OCI-LY1 (cell line): ENCODE measurements around the gene XKR3.
"Not testable (repeated sequence)": the region's sequence is repeated elsewhere in the genome, so short reads cannot be mapped to it uniquely, and the experiment has no call there.

Experiments
- H2AFZ ChIP-seq: fragments of 200-600 bp; sonication (generic), shearing (Covaris generic); 2 replicates; pipeline ENCODE4 v1.6.0; 2014; ENCODE audit warnings: antibody characterized with exemption, mild to moderate bottlenecking, low read length
- H3F3A ChIP-seq: fragments of 200-600 bp; sonication (generic), shearing (Covaris generic); 2 replicates; pipeline ENCODE4 v1.6.0; 2014; ENCODE audit warnings: mild to moderate bottlenecking, antibody characterized with exemption, low read length, moderate library complexity; ENCODE audit not compliant: insufficient read depth
- H3K27ac ChIP-seq: fragments of 200-600 bp; sonication (generic); 2 replicates; pipeline ENCODE4 v1.5.1; 2014; ENCODE audit warnings: low read length, mixed run types, mild to moderate bottlenecking, low read depth; ENCODE audit not compliant: poor library complexity, severe bottlenecking
- H3K27me3 ChIP-seq: fragments of 200-600 bp; sonication (generic); 2 replicates; pipeline ENCODE4 v1.6.0; 2014; ENCODE audit warnings: antibody characterized with exemption, mild to moderate bottlenecking, low read length, moderate library complexity; ENCODE audit not compliant: insufficient read depth
- H3K36me3 ChIP-seq: fragments of 200-600 bp; sonication (generic); 2 replicates; pipeline ENCODE4 v1.6.1; 2014; ENCODE audit warnings: mild to moderate bottlenecking, antibody characterized with exemption, low read length, moderate library complexity, mixed read lengths; ENCODE audit not compliant: insufficient read depth
- H3K4me1 ChIP-seq: fragments of 200-600 bp; sonication (generic); 2 replicates; pipeline ENCODE4 v1.5.1; 2014; ENCODE audit warnings: mild to moderate bottlenecking, low read length, moderate library complexity; ENCODE audit not compliant: insufficient read depth, severe bottlenecking
- H3K4me2 ChIP-seq: fragments of 200-600 bp; sonication (generic), shearing (Covaris generic); 2 replicates; pipeline ENCODE4 v1.6.1; 2014; ENCODE audit warnings: low read length
- H3K4me3 ChIP-seq: fragments of 200-600 bp; sonication (generic); 2 replicates; pipeline ENCODE4 v1.5.1; 2014; ENCODE audit warnings: low read length, low read depth, mild to moderate bottlenecking, mixed read lengths; ENCODE audit not compliant: poor library complexity, severe bottlenecking
- H3K79me2 ChIP-seq: fragments of 200-600 bp; shearing (Covaris generic); 2 replicates; pipeline ENCODE4 v1.6.1; 2016; ENCODE audit warnings: mixed run types, low read length, mixed read lengths; ENCODE audit not compliant: insufficient read depth
- H3K9ac ChIP-seq: fragments of 200-600 bp; sonication (generic), shearing (Covaris generic); 2 replicates; pipeline ENCODE4 v1.6.1; 2014; ENCODE audit warnings: mild to moderate bottlenecking, low read length, mixed read lengths
- H3K9me2 ChIP-seq: fragments of 200-600 bp; sonication (generic), shearing (Covaris generic); 2 replicates; pipeline ENCODE4 v1.6.1; 2014; ENCODE audit warnings: low read depth, mild to moderate bottlenecking, low read length, mixed read lengths
- H3K9me3 ChIP-seq: fragments of 200-600 bp; shearing (Covaris generic); 2 replicates; pipeline ENCODE4 v1.6.1; 2014; ENCODE audit warnings: low read length, mixed read lengths
- H4K20me1 ChIP-seq: fragments of 200-600 bp; sonication (generic), shearing (Covaris generic); 2 replicates; pipeline ENCODE4 v1.6.0; 2016; ENCODE audit warnings: mild to moderate bottlenecking, low read length; ENCODE audit not compliant: insufficient read depth

Gene XKR3

GRCh38 chr22:16749282-16749681, 75.9 kb downstream of the XKR3 start:
- H4K20me1 ChIP-seq, H3F3A ChIP-seq, H3K4me1 ChIP-seq, H2AFZ ChIP-seq, H3K27ac ChIP-seq, H3K4me2 ChIP-seq, H3K9ac ChIP-seq, H3K9me3 ChIP-seq, H3K9me2 ChIP-seq, H3K27me3 ChIP-seq, H3K79me2 ChIP-seq, H3K36me3 ChIP-seq, H3K4me3 ChIP-seq: not testable (repeated sequence)

- H3K9me2 ChIP-seq, H3K4me3 ChIP-seq, H3F3A ChIP-seq, H3K27ac ChIP-seq, H3K79me2 ChIP-seq, H4K20me1 ChIP-seq, H3K9ac ChIP-seq, H3K4me1 ChIP-seq, H3K36me3 ChIP-seq, H3K4me2 ChIP-seq, H3K27me3 ChIP-seq, H3K9me3 ChIP-seq, H2AFZ ChIP-seq: not testable (repeated sequence)
These were observed 76.9 kb downstream of the XKR3 start for GRCh38 chr22:16748160-16748929.

GRCh38 chr22:16747266-16748159, 77.7 kb downstream of the XKR3 start:
- H4K20me1 ChIP-seq, H3K9me2 ChIP-seq, H3K9ac ChIP-seq: not testable (repeated sequence)

DNA sequence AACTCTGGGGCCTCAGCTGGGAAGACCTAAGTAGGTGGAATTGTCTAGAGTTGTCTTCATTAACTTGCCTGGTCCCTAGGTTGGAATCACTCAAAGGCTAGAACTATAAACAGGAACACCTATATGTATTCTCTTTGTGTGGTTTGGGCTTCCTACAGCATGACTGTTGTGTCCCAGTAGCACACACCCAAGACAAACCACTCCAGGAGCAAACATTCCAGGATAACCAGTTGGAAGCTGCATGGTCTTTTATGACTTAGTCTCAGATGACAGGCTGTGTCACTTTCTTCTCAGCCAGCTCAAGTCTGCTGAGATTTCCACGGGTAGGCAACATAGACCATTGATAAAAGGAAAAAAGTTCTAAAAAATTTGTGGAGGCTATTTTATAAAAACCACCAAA, 90.9 kb downstream of the XKR3 start:
- H3K9ac ChIP-seq, H3K4me2 ChIP-seq, H3F3A ChIP-seq, H3K27ac ChIP-seq, H3K79me2 ChIP-seq, H2AFZ ChIP-seq, H3K36me3 ChIP-seq, H4K20me1 ChIP-seq, H3K4me1 ChIP-seq, H3K9me3 ChIP-seq, H3K27me3 ChIP-seq, H3K9me2 ChIP-seq, H3K4me3 ChIP-seq: not testable (repeated sequence)

More at GRCh38 chr22:16747266-16748159, 77.7 kb downstream of the XKR3 start:
- H2AFZ ChIP-seq, H3K4me3 ChIP-seq, H3F3A ChIP-seq, H3K4me2 ChIP-seq, H3K27me3 ChIP-seq, H3K4me1 ChIP-seq, H3K9me3 ChIP-seq, H3K79me2 ChIP-seq, H3K36me3 ChIP-seq, H3K27ac ChIP-seq: not testable (repeated sequence)
